ENCODE data around the gene LATS2. TPM values are rescaled to one million over a fixed set of nuclear protein-coding genes. Genes with fewer than 3 reads are reported as not detected.
A peak's percentile ranks its signal among the peaks of the same experiment; 100 is the strongest.

LATS2 gene
- total RNA-seq, 1 donor from 2014 or later, result 29.8 TPM

- TF ChIP-seq CTCF (IDR thresholded peaks at IDR 0.05; ENCODE audit: unreplicated experiment), result no peak
- Mint-ChIP-seq H3K36me3 (ENCODE audit: low read depth, unreplicated experiment) (peaks cover 35% of the 10 kb centered on the region), H3K9me3 (ENCODE audit: unreplicated experiment) (no peaks in the 10 kb centered on the region), H3K4me1 (ENCODE audit: unreplicated experiment) (peaks cover 8% of the 10 kb centered on the region), H3K27me3 (ENCODE audit: unreplicated experiment) (peaks cover 4% of the 10 kb centered on the region), H3K27ac (ENCODE audit: unreplicated experiment) (no peak overlapping the region), H3K4me3 (ENCODE audit: unreplicated experiment) (no peak overlapping the region)
- no peak for DNase-seq (ENCODE audit: low spot score)
Measured at GRCh38 chr13:20988033-20988908, 73.1 kb downstream of the LATS2 start.

- Mint-ChIP-seq H3K27ac (ENCODE audit: unreplicated experiment) (peak overlapping the region; percentile 6), H3K36me3 (ENCODE audit: low read depth, unreplicated experiment) (peaks cover 35% of the 10 kb centered on the region)
- no peak for TF ChIP-seq CTCF (IDR thresholded peaks at IDR 0.05; ENCODE audit: unreplicated experiment)
Measured at GRCh38 chr13:20987599-20987998, 73.8 kb downstream of the LATS2 start.

GRCh38 chr13:20984879-20985278, 76.5 kb downstream of the LATS2 start:
- no peak for DNase-seq (ENCODE audit: low spot score)
- Mint-ChIP-seq H3K4me3 (ENCODE audit: unreplicated experiment) (no peak overlapping the region), H3K27ac (ENCODE audit: unreplicated experiment) (no peak overlapping the region), H3K4me1 (ENCODE audit: unreplicated experiment) (peaks cover 6% of the 10 kb centered on the region), H3K36me3 (ENCODE audit: low read depth, unreplicated experiment) (peaks cover 39% of the 10 kb centered on the region), H3K9me3 (ENCODE audit: unreplicated experiment) (no peaks in the 10 kb centered on the region), H3K27me3 (ENCODE audit: unreplicated experiment) (peaks cover 6% of the 10 kb centered on the region)
- no peak for TF ChIP-seq CTCF (IDR thresholded peaks at IDR 0.05; ENCODE audit: unreplicated experiment)

More at GRCh38 chr13:20987599-20987998, 73.8 kb downstream of the LATS2 start:
- Mint-ChIP-seq H3K4me3 (ENCODE audit: unreplicated experiment) (peak overlapping the region; percentile 85), H3K9me3 (ENCODE audit: unreplicated experiment) (no peaks in the 10 kb centered on the region), H3K27me3 (ENCODE audit: unreplicated experiment) (peaks cover 4% of the 10 kb centered on the region), H3K4me1 (ENCODE audit: unreplicated experiment) (peaks cover 7% of the 10 kb centered on the region)
- DNase-seq (ENCODE audit: low spot score), result no peak

- Mint-ChIP-seq H3K4me1 (ENCODE audit: unreplicated experiment) (peaks cover 4% of the 10 kb centered on the region), H3K4me3 (ENCODE audit: unreplicated experiment) (no peak overlapping the region), H3K36me3 (ENCODE audit: low read depth, unreplicated experiment) (peaks cover 40% of the 10 kb centered on the region), H3K27ac (ENCODE audit: unreplicated experiment) (peak overlapping the region; percentile 57), H3K27me3 (ENCODE audit: unreplicated experiment) (peaks cover 6% of the 10 kb centered on the region), H3K9me3 (ENCODE audit: unreplicated experiment) (no peaks in the 10 kb centered on the region)
- no peak for TF ChIP-seq CTCF (IDR thresholded peaks at IDR 0.05; ENCODE audit: unreplicated experiment)
- DNase-seq (ENCODE audit: low spot score), result no peak
Measured at GRCh38 chr13:20983386-20983785, 78.0 kb downstream of the LATS2 start.
